Measurements from ENCODE around the gene OGFOD2. TPM values are rescaled to one million over a fixed set of nuclear protein-coding genes. Genes with fewer than 3 reads are reported as not detected.

Gene OGFOD2
- total and polyA plus RNA-seq, 9 of the 15 experiments (the other 6 are each of a cell fraction or from before 2014, with no cell fraction given), result 1.4 to 111 (median 18.5) TPM

GRCh38 chr12:122974892-122975789 lies at the start of gene OGFOD2 (continued):
- TF ChIP-seq TCFL5 (CRISPR knock-in tag; conservative IDR thresholded peaks at IDR 0.05) (no peak), HMG20B (CRISPR knock-in tag; IDR thresholded peaks at IDR 0.05) (no peak), HIVEP1 (CRISPR knock-in tag; IDR thresholded peaks at IDR 0.05) (no peak), NR1H2 (CRISPR knock-in tag; IDR thresholded peaks at IDR 0.05) (no peak), ZNF785 (CRISPR knock-in tag; IDR thresholded peaks at IDR 0.05) (no peak), HDAC8 (tag; IDR thresholded peaks at IDR 0.05) (0 out of 2 replicates have a peak, but pooled peaks have one; percentile 46), RUNX1 (IDR thresholded peaks at IDR 0.05; ENCODE audit: low read depth) (no peak), ZNF511 (CRISPR knock-in tag; IDR thresholded peaks at IDR 0.05) (peak; percentile 77; the same call in 1 of the 2 replicates), EP300 (IDR thresholded peaks at IDR 0.05; ENCODE audit: low read length) (peak; percentile 62; the same call in 1 of the 2 replicates), NR0B1 (IDR thresholded peaks at IDR 0.05; ENCODE audit: partially characterized antibody) (no peak), PBX2 (CRISPR knock-in tag; IDR thresholded peaks at IDR 0.05; ENCODE audit: low read depth) (no peak), PBX2 (tag; conservative IDR thresholded peaks at IDR 0.05; ENCODE audit: low read depth) (no peak), ZNF740 (CRISPR knock-in tag; IDR thresholded peaks at IDR 0.05) (no peak), ZNF740 (tag; IDR thresholded peaks at IDR 0.05) (no peak), SIN3B (IDR thresholded peaks at IDR 0.05; ENCODE audit: low read depth) (no peak; the same call in none of the 2 replicates), XRCC3 (IDR thresholded peaks at IDR 0.05) (no peak), NCOA4 (IDR thresholded peaks at IDR 0.05; ENCODE audit: partially characterized antibody) (no peak), SMARCA4 (IDR thresholded peaks at IDR 0.05) (no peak), GATAD2A (IDR thresholded peaks at IDR 0.05) (no peak), USF1 (CRISPR knock-in tag; IDR thresholded peaks at IDR 0.05) (peak; percentile 73)

Measured in K562 (cell line).